AG04449 (cell line): Measurements from ENCODE around the gene FBLIM1.
"Not testable (repeated sequence)": the region's sequence is repeated elsewhere in the genome, so short reads cannot be mapped to it uniquely, and the experiment has no call there.

Experiments used
- CTCF ChIA-PET: fragments of 350-600 bp; formaldehyde crosslinking; extraction: SDS; loops from one replicate; lab custom pipeline; 2021; ENCODE audit warnings: antibody characterized with exemption; lab: Yijun Ruan, JAX
- POLR2A ChIA-PET: fragments of 400-600, 350-600 bp; formaldehyde crosslinking; extraction: SDS; loops from one replicate; lab custom pipeline; 2020; ENCODE audit warnings: antibody characterized with exemption, inconsistent platforms; lab: Yijun Ruan, JAX
- DNase-seq: peaks from one replicate; pipeline ENCODE4 v3.0.0-alpha.2; 2010; ENCODE audit warnings: low read depth, low spot score
- H3K4me3 ChIP-seq: 2 replicates; pipeline ENCODE4 v1.5.1; 2011; ENCODE audit warnings: low read depth, mild to moderate bottlenecking, control low read depth, low read length
- TF ChIP-seq, protein P1 (sequence below): IDR thresholded peaks from one replicate; pipeline ENCODE4 v1.5.1; 2011; ENCODE audit warnings: mild to moderate bottlenecking, moderate library complexity, low read length, control low read depth, inconsistent platforms; ENCODE audit not compliant: insufficient read depth; ENCODE audit errors: missing control alignments

Gene FBLIM1

DNA sequence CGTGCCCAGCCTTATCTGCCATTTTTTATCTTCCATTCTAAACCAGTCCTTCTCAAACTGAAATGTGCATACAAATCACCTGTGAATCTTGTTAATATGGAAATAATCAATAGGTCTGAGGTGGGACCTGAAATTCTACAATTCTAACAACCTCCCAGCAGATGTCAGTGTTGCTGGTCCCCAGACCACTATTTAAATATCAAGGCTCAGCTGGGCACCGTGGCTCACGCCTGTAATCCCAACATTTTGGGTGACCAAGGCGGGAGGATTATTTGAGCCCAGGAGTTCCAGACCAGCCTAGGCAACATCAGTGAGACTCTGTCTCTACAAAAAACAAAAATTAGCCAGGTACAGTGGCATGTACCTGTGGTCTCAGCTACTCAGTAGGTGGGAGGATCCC lies 44.8 kb downstream of the FBLIM1 start:
- ChIA-PET CTCF (interaction anchor here (0.9 to 6.6 kb wide), 7 partner anchors 14 to 204 kb away, joined by 3 to 80 read pairs (median 4); partner anchors contain the start of gene ZBTB17), POLR2A (no interaction called here)
- TF ChIP-seq, protein P1, sequence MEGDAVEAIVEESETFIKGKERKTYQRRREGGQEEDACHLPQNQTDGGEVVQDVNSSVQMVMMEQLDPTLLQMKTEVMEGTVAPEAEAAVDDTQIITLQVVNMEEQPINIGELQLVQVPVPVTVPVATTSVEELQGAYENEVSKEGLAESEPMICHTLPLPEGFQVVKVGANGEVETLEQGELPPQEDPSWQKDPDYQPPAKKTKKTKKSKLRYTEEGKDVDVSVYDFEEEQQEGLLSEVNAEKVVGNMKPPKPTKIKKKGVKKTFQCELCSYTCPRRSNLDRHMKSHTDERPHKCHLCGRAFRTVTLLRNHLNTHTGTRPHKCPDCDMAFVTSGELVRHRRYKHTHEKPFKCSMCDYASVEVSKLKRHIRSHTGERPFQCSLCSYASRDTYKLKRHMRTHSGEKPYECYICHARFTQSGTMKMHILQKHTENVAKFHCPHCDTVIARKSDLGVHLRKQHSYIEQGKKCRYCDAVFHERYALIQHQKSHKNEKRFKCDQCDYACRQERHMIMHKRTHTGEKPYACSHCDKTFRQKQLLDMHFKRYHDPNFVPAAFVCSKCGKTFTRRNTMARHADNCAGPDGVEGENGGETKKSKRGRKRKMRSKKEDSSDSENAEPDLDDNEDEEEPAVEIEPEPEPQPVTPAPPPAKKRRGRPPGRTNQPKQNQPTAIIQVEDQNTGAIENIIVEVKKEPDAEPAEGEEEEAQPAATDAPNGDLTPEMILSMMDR = peak; percentile 28
- no peak for DNase-seq
- no peak overlapping the region for H3K4me3 ChIP-seq

DNA sequence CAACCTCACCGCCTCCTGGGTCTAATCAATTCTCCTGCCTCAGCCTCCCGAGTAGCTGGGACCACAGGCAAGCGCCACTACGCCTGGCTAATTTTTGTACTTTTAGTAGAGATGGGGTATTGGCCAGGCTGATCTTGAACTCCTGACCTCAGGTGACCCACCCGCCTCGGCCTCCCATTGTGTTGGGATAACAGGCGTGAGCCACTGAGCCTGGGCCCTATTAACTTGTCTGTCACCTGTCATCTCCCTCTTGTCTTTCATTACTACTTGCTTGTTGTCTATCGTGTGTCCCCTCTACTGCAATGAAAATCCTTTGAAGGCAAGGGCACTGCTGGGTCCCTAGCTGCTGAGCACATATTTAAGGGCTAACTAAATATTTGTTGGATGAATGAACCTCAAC lies 45.5 kb downstream of the FBLIM1 start:
- POLR2A ChIA-PET = no interaction called here
- DNase-seq = no peak
- TF ChIP-seq, protein P1 = no peak
- CTCF ChIA-PET = interaction anchor here (0.9 to 6.6 kb wide), 6 partner anchors 12 to 191 kb away, joined by 3 to 80 read pairs (median 6); partner anchors contain the start of gene ZBTB17
- no peak overlapping the region for H3K4me3 ChIP-seq

DNA sequence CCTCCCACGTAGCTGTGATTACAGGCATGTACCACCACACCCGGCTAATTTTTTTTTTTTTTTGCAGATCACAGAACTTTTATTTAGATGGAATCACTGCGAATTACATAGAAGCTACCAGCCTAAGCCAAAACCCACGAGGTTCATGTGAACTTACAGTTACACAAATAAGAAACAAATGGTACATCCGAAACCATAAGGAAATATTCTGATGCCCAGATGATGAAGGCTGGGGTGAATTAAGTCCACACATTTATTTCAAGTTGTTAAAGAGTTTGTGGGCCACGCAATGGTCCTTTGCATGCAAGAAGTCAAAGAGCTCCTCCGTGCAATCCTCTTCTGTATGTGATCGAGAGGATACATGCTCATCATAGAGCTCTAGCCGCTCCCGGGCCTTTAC lies 48.5 kb downstream of the FBLIM1 start:
- ChIA-PET POLR2A (no interaction called here), CTCF (interaction anchor here (0.6 to 6.6 kb wide), 6 partner anchors 10 to 200 kb away, joined by 3 to 80 read pairs (median 3); no protein-coding TSS in a partner anchor)
- TF ChIP-seq, protein P1 = no peak
- no peak overlapping the region for H3K4me3 ChIP-seq
- DNase-seq = no peak

DNA sequence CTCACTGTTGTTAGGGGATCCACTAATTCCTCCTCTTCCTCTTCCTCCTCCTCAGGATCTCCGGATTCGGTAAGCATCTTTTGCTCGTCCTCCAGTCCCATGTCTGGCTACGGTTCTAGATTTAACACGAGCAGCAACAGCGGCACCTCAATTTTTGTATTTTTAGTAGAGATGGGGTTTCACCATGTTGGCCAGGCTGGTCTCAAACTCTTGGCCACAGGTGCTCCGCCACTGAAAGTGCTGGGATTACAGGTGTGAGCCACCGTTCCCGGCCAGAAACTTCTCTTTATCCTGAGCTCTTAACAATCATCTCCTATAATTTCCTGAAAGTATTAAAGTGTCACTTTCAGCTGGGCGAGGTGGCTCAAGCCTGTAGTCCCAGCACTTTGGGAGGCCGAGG lies 49.0 kb downstream of the FBLIM1 start, which contains the start of gene UQCRHL:
UQCRHL (minus strand) TSS at position 101 of the 400 bp plus-strand sequence; CDS start at position 101, 0 bp downstream.
- POLR2A ChIA-PET, DNase-seq, H3K4me3 ChIP-seq: not testable (repeated sequence)
- CTCF ChIA-PET = interaction anchor here (0.9 to 6.6 kb wide), 5 partner anchors 9 to 200 kb away, joined by 3 to 80 read pairs (median 3); no protein-coding TSS in a partner anchor

DNA sequence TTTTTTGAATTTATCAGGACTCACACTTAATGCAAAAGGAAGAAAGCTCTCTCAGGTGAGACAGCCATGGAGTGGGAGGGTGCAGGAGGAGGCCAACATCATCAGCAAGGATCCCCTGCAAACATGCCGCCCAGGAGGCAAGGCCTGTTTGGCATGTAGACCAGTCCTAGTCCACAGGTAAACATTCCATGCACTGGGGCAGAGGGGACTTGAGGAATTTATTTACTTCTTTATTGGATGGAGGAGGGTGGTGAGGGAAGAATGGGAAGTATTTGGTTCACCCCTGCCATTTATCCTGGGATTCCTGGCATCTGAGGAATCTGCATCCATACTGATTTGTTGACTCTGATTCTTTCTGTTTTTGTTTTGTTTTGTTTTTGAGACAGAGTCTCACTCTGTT lies 50.4 kb downstream of the FBLIM1 start:
- TF ChIP-seq, protein P1 = no peak
- ChIA-PET POLR2A (no interaction called here), CTCF (interaction anchor here (1.9 to 6.6 kb wide), 3 partner anchors 8 to 202 kb away, joined by 3 to 80 read pairs (median 16); no protein-coding TSS in a partner anchor)
- no peak for DNase-seq
- H3K4me3 ChIP-seq = no peak overlapping the region

DNA sequence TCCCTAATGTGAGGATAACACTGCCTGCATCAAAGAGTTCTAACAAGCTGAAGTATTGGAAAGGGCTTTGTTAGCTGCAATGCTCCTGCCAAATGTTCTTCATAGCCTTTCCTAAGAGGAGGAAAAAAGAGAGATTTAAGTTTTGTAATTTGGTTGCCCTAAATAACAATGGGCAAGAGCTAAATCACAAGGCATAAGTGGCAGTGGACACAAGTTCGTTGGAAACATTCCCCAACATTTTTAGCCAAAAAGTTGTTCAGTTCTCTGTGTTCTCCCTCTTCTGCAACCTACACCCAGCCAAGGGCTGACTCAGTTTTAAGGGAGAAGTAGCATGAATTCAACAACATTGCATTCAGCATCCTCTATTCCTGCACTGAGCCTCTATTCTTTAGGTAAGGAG lies 51.5 kb downstream of the FBLIM1 start:
- no peak overlapping the region for H3K4me3 ChIP-seq
- no peak for DNase-seq
- ChIA-PET CTCF (interaction anchor here (1.9 to 5.0 kb wide), 3 partner anchors 18 to 201 kb away, joined by 3 to 16 read pairs (median 16); no protein-coding TSS in a partner anchor), POLR2A (interaction anchor here (0.7 kb wide), 1 partner anchor 24 kb away, joined by 3 read pairs; no protein-coding TSS in a partner anchor)
- TF ChIP-seq, protein P1 = no peak
